Activated T-cell treated with anti-CD3 and anti-CD28 coated beads, Interleukin-2, amount 50 U/mL, for 4 hours (primary cell): ENCODE measurements around the gene SVBP. TPM values are rescaled to one million over a fixed set of nuclear protein-coding genes. Genes with fewer than 3 reads are reported as not detected.
A peak's percentile ranks its signal among the peaks of the same experiment; 100 is the strongest.

Experiments
- ATAC-seq, 2 donors: fragments of 200-7000 bp; cut with Tn5 transposase; one replicate each; pipeline ENCODE4 v1.10.0; 2021
- DNase-seq: peaks from one replicate; pipeline ENCODE4 v3.0.0-alpha.2; 2020
- H3K27me3 Mint-ChIP-seq: one replicate; pipeline ENCODE4 v1.8.0; 2021; ENCODE audit warnings: low read depth, mixed read lengths
- H3K36me3 Mint-ChIP-seq: one replicate; pipeline ENCODE4 v1.8.0; 2022; ENCODE audit warnings: mixed read lengths; ENCODE audit not compliant: insufficient read depth
- H3K4me1 Mint-ChIP-seq: one replicate; pipeline ENCODE4 v1.8.0; 2021; ENCODE audit warnings: low read depth, mixed read lengths
- H3K4me3 Mint-ChIP-seq: one replicate; pipeline ENCODE4 v1.8.0; 2021; ENCODE audit warnings: mild to moderate bottlenecking, moderate library complexity, mixed read lengths
- H3K9me3 Mint-ChIP-seq: one replicate; pipeline ENCODE4 v1.8.0; 2021; ENCODE audit warnings: mixed read lengths
- total RNA-seq, 3 donors: library from RNA; stranded (reverse); gene quantifications; one replicate each; pipeline ENCODE4 v1.2.1, GENCODE V29; 2021

SVBP gene
- total RNA-seq, 3 donors from 2014 or later = 9.2 to 10.7 (median 10.2) TPM

DNA sequence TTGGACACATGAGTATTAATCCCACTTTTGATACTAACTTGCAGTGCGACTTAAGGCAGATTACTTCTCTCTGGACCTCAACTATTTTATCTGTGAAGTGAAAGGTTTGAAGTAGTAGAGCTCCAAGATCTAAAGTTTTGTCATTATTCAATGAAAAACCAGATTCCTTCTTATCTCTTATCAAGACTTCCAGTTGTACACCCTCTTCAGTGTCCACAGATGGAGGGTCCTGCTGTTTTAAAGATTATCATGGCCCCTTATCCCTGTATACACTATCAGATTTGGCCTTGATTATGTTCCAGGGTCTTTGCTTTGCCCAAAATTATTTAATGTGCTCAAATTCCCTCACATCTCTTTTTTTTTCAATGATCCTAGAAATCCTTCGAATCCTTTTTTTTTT is 49.0 kb downstream of the SVBP start:
- Mint-ChIP-seq H3K4me3 (no peak overlapping the region), H3K4me1 (peaks cover 36% of the 10 kb centered on the region), H3K36me3 (peaks cover 15% of the 10 kb centered on the region), H3K9me3 (no peaks in the 10 kb centered on the region), H3K27me3 (no peaks in the 10 kb centered on the region)
- ATAC-seq (no peak), DNase-seq (no peak)

DNA sequence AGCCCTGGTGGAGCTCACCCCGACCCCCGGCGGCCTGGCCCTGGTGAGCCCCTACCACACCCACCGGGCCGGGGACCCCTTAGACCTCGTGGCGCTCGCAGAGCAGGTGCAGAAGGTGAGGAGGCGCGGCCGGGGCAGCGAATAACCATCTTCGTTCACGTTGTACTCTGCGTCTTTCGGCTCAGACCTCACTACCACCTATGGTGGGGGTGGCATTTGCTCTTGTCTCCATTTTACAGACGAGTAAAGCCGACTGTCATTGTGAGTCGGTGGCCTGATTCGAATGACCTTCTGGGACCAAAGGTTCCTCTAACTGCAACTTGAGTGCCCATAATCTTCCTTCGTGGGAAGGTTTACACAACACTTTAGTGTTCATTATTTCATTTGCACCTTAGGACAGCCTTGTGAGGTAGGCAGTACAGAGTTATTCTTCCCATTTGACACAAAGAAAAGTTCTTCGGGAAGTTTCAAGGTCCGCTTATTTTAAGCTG is 49.6 kb downstream of the SVBP start:
- Mint-ChIP-seq H3K36me3 (peaks cover 11% of the 10 kb centered on the region), H3K27me3 (no peaks in the 10 kb centered on the region), H3K4me3 (no peak overlapping the region), H3K9me3 (no peaks in the 10 kb centered on the region), H3K4me1 (peaks cover 32% of the 10 kb centered on the region)
- peak in 1 of 2 donors; percentile 15 for ATAC-seq
- DNase-seq = no peak

DNA sequence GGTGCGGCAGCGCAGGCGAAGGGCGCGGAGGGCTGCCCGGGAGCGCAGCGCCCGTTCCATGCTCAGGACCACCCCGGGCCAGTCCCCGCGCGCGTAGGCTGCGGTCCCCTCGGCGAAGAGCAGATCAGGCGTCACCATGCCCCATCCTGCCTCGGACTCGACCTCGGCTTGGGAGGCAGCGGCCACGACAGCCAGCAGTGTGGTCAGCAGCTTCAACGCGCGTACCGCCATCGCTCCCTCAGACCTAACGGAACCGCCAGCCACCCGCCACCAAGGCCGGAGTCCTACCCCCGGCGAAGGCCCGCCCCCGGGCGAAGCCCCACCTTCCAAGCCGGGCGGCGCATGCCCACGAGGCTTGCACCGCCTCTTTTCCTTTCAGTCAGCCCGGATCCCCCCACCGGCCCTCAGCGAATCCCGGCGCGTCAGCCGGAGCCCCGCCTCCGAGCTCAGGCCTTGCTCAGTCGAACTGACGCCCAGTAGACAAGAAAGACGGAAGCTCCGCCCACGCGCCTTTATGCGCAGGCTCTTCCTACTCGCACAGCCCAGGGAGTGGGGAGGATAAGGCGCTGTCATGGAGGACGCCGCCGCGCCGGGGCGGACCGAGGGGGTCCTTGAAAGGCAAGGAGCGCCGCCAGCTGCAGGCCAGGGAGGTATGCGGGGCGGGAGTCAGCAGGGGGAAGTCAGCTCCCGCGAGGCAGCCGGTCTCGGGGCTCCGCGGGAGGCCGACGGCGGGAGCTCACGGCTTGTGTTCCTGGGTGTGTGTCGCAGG is 50.3 kb downstream of the SVBP start, which contains the start of the genes C1orf50 and P3H1:
Gene C1orf50, plus strand, starts transcription at position 509 of the 769 bp plus-strand sequence. Its CDS starts 63 bp downstream, at position 572.
Gene P3H1, minus strand, starts transcription at position 288 of the 769 bp plus-strand sequence. Its CDS starts 57 bp downstream, at position 231.
- ATAC-seq (peak; percentile 90 to 92), DNase-seq (peak; percentile 99)
- peaks cover 8% of the 10 kb centered on the region for H3K36me3 Mint-ChIP-seq
- H3K4me3 Mint-ChIP-seq = no peak within 1 kb of the TSS
- H3K9me3 Mint-ChIP-seq = no peaks in the 10 kb centered on the region
- no peaks in the 10 kb centered on the region for H3K27me3 Mint-ChIP-seq
- H3K4me1 Mint-ChIP-seq = peaks cover 28% of the 10 kb centered on the region

DNA sequence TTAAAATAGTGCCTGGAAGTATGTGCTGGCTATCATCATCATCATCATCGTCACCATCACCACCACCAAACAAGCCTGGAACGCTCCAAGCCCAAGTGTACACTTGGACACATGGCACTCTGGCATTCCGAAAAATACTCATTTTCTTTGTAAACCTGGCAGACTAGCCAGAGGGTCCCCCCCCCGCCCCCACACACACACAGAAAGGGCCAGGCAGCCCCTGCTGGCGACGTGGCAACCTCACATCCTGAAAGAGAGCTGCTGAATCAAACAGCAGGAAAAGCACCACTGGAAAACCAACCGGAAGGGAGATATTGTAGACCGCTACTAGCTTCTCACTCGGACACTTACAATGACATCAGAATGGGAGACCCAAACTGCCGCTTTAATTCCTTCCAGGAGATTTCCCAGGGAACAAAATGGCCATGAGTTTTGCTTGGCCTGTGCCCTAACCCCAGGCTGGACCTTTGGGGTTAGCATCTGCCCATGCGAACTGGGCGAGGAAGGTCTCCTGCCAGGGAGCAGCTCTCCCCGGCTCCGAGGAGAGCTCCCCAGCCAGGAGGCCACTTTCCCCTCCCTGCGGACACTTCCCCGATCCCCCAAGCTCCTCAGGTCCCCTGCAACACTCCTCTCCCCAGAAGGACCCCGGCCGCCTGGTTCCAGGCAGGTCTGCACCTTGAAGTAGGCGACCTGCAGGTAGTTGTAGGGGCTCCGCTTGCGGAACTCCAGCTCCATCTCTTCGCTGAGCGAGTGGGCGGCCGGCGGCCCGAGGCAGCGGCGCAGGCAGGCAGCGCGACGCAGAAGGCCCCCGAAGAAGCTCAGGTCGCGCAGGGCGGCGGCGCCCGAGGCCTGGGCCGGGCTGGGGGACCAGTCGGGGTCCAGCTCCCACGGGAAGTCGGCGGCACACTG is 51.1 kb downstream of the SVBP start:
- Mint-ChIP-seq H3K27me3 (no peaks in the 10 kb centered on the region), H3K9me3 (no peaks in the 10 kb centered on the region), H3K4me1 (peaks cover 27% of the 10 kb centered on the region), H3K36me3 (peaks cover 9% of the 10 kb centered on the region), H3K4me3 (no peak overlapping the region)
- ATAC-seq = peak; percentile 44 to 46
- DNase-seq = peak; percentile 33

DNA sequence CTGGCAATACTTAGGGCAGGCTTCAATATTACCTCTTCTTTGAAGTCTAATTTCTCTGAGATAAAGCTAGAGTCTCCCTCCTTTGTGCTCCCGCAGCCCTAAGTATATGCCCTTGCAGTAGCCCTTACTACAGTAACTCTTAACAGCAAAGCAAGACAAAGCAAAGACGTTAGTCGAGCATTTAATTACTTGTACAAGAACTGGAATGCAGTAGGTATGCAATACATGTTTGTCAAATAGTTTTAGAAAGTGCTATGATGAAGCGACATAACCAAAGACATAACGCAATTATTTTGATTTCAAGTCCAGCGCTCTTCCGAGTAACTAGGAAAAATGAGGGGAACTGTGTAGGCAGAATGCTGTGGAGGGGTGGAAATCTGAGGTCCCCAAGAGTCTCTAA is 51.9 kb downstream of the SVBP start:
- Mint-ChIP-seq H3K27me3 (no peaks in the 10 kb centered on the region), H3K4me1 (peaks cover 21% of the 10 kb centered on the region), H3K36me3 (peaks cover 6% of the 10 kb centered on the region), H3K4me3 (no peak overlapping the region), H3K9me3 (no peaks in the 10 kb centered on the region)
- no peak for DNase-seq
- ATAC-seq = no peak

DNA sequence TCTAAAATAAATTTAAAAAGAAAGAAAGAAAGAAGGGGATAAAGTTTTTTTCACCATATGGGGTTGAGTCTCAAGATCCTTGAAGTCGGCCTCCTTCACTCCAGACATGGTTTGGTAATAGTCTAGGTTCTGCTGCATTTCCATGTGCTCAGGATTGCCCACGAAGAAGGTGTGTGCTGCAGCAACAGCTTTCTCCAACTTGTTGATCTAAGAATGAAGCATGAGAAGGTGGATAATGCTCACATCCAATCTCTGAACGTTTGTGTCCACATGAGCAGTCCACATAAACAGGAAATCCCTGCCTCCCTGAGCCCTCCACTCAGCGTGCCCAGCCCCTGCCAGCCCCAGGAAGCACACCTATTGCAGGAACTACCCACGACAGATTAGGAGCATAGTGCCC is 54.9 kb downstream of the SVBP start:
- Mint-ChIP-seq H3K36me3 (peaks cover 15% of the 10 kb centered on the region), H3K4me3 (no peak overlapping the region), H3K27me3 (no peaks in the 10 kb centered on the region), H3K4me1 (no peaks in the 10 kb centered on the region), H3K9me3 (no peaks in the 10 kb centered on the region)
- DNase-seq (no peak), ATAC-seq (no peak)

DNA sequence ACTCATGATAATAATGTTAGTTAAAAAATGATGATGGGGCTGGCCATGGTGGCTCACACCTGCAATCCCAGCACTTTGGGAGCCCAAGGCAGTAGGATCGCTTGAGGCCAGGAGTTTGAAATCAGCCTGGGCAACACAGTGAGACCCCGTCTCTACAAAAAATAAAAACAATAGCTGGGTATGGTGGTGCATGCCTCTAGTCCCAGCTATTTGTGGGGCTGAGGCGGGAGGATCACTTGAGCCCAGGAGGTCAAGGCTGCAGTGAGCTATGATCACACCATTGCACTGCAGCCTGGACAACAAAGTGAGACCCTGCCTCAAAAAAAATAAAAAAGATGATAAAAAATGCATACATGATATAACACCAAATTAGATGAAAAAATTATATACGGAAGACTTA is 55.6 kb downstream of the SVBP start:
- peaks cover 1% of the 10 kb centered on the region for H3K4me1 Mint-ChIP-seq

DNA sequence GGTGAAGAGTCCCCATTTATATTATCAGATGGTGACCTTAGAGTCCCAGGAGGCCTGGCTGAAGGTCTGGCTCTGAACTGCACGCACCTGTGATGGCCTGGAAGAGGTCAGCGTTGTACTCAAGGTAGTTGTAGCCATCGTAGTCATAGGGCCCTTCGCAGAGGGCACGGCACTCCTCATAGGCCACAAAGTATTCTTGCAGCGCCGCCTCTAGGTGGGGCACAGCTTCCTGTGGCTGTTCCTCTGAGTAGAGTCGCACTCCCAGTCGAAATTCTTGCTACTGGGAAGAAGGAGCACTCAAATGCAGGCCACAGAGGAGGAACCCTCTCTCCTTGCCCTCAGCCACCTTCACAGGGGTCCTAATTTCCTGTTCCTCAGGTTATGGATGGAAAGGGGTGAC is 58.1 kb downstream of the SVBP start:
- Mint-ChIP-seq H3K27me3 (no peaks in the 10 kb centered on the region), H3K4me3 (no peak overlapping the region), H3K36me3 (peaks cover 41% of the 10 kb centered on the region), H3K9me3 (no peaks in the 10 kb centered on the region), H3K4me1 (peaks cover 1% of the 10 kb centered on the region)
- ATAC-seq (no peak), DNase-seq (no peak)

More for the DNA sequence above, 55.6 kb downstream of the SVBP start:
- Mint-ChIP-seq H3K9me3 (no peaks in the 10 kb centered on the region), H3K4me3 (no peak overlapping the region), H3K36me3 (peaks cover 22% of the 10 kb centered on the region), H3K27me3 (no peaks in the 10 kb centered on the region)
- DNase-seq (no peak), ATAC-seq (no peak)

DNA sequence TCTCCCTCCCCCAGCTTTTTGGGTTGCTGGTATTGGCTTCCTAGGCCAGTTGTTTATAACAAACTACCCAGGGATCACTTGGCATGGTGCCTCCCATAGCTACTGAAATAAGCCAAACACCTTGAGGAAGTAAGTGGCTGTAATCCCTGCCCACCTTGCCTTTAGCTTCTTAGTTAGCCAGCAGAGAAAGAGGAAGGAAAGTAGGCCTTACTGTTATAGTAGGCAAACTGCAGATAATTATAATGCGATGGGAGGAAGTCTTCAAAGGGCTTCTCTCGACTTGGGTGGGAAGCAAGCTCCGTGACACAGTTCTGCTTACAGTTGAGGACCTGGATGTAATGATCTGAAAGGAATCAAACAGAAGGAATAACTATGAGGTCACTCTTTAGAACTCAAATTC is 58.6 kb downstream of the SVBP start:
- no peak for ATAC-seq
- no peak for DNase-seq
- H3K4me1 Mint-ChIP-seq = peaks cover 1% of the 10 kb centered on the region
- H3K9me3 Mint-ChIP-seq = no peaks in the 10 kb centered on the region
- no peaks in the 10 kb centered on the region for H3K27me3 Mint-ChIP-seq
- H3K4me3 Mint-ChIP-seq = no peak overlapping the region
- H3K36me3 Mint-ChIP-seq = peaks cover 45% of the 10 kb centered on the region

- peaks cover 1% of the 10 kb centered on the region for H3K4me1 Mint-ChIP-seq
- H3K27me3 Mint-ChIP-seq = no peaks in the 10 kb centered on the region
- peaks cover 50% of the 10 kb centered on the region for H3K36me3 Mint-ChIP-seq
- no peaks in the 10 kb centered on the region for H3K9me3 Mint-ChIP-seq
- H3K4me3 Mint-ChIP-seq = no peak overlapping the region
- ATAC-seq (no peak), DNase-seq (no peak)
These were observed 59.3 kb downstream of the SVBP start for GRCh38 chr1:42757892-42758275.

Other genes starting within 250 kb of the SVBP start
- 100 to 1,000 TPM in 2 of 3 donors, 10 to 100 TPM in 1; 97.4 to 122 (median 117) TPM for gene PPIH, start 159.0 kb downstream of the SVBP start, total RNA-seq
- 1,000 to 10,000 TPM; 1,281 to 1,520 (median 1,366) TPM for gene YBX1, start 135.0 kb downstream of the SVBP start, total RNA-seq
- not detected for gene CLDN19, start 77.2 kb downstream of the SVBP start, total RNA-seq
- gene P3H1, start 50.4 kb downstream of the SVBP start, total RNA-seq = 10 to 100 TPM; 40.4 to 44.7 (median 41.6) TPM
- gene C1orf50, start 50.1 kb downstream of the SVBP start, total RNA-seq = 1 to 10 TPM; 4.5 to 7.9 (median 5.0) TPM
- gene TMEM269, start 32.4 kb downstream of the SVBP start, total RNA-seq = under 1 TPM in 2 of 3 donors, not detected in 1; 0.10 to 0.24 TPM
- 1 to 10 TPM; 1.8 to 2.4 (median 2.1) TPM for gene ERMAP, start 275 bp downstream of the SVBP start, total RNA-seq
- 1 to 10 TPM; 5.5 to 6.5 (median 5.9) TPM for gene ZNF691, start 29.2 kb upstream of the SVBP start, total RNA-seq
- gene SLC2A1, start 141.5 kb upstream of the SVBP start, total RNA-seq = 100 to 1,000 TPM; 135 to 141 (median 140) TPM